OCI-M1 (cell line): ENCODE data around the gene EGFR.

Source experiments
- DNase-seq: peaks from one replicate; lab custom pipeline; 2025; lab: John Stamatoyannopoulos, UW

Gene EGFR

GRCh38 chr7:55172161-55172560 is 153.3 kb downstream of the EGFR start:
- DNase-seq = no peak

- no peak for DNase-seq
Observed at GRCh38 chr7:55172881-55173609, 154.2 kb downstream of the EGFR start.

GRCh38 chr7:55173671-55174070 is 154.9 kb downstream of the EGFR start:
- no peak for DNase-seq

GRCh38 chr7:55174456-55174855 is 155.6 kb downstream of the EGFR start:
- DNase-seq = no peak

- no peak for DNase-seq
Observed at GRCh38 chr7:55174856-55175255, 156.0 kb downstream of the EGFR start.

- no peak for DNase-seq
Observed at GRCh38 chr7:55177068-55177530, 158.3 kb downstream of the EGFR start.

- no peak for DNase-seq
Observed at GRCh38 chr7:55177589-55178261, 158.9 kb downstream of the EGFR start.

- DNase-seq = no peak
Observed at GRCh38 chr7:55178292-55178862, 159.6 kb downstream of the EGFR start.

GRCh38 chr7:55178863-55179773 is 160.3 kb downstream of the EGFR start:
- DNase-seq = no peak

- no peak for DNase-seq
Observed at GRCh38 chr7:55179931-55180682, 161.3 kb downstream of the EGFR start.

GRCh38 chr7:55180963-55181542 is 162.2 kb downstream of the EGFR start:
- DNase-seq = no peak

GRCh38 chr7:55181762-55182161 is 162.9 kb downstream of the EGFR start:
- DNase-seq = no peak

- no peak for DNase-seq
Observed at GRCh38 chr7:55183897-55184296, 165.1 kb downstream of the EGFR start.

GRCh38 chr7:55185321-55185802 is 166.5 kb downstream of the EGFR start:
- DNase-seq = no peak

- DNase-seq = no peak
Observed at GRCh38 chr7:55185941-55186609, 167.3 kb downstream of the EGFR start.

- no peak for DNase-seq
Observed at GRCh38 chr7:55187701-55188491, 169.1 kb downstream of the EGFR start.

GRCh38 chr7:55188590-55189138 is 169.8 kb downstream of the EGFR start:
- DNase-seq = no peak

GRCh38 chr7:55189146-55189766 is 170.4 kb downstream of the EGFR start:
- no peak for DNase-seq
